ENCODE data around the gene GABRQ.
"Not testable (repeated sequence)": the region's sequence is repeated elsewhere in the genome, so short reads cannot be mapped to it uniquely, and the experiment has no call there.

Gene GABRQ

GRCh38 chrX:152663086-152663485 is 25.4 kb downstream of the GABRQ start:
- DNase-seq: no peak

- no peak for DNase-seq
Observed at GRCh38 chrX:152674135-152674534, 36.4 kb downstream of the GABRQ start.

GRCh38 chrX:152674652-152675051 is 37.0 kb downstream of the GABRQ start:
- not testable (repeated sequence) for DNase-seq

- not testable (repeated sequence) for DNase-seq
Observed at GRCh38 chrX:152681012-152681411, 43.3 kb downstream of the GABRQ start.

- not testable (repeated sequence) for DNase-seq
Observed at GRCh38 chrX:152697952-152698931, 60.5 kb downstream of the GABRQ start, which contains the start of gene MAGEA3. MAGEA3 (plus strand) TSS chrX:152698794; CDS start chrX:152700833, 2,039 bp downstream.

GRCh38 chrX:152700390-152700789 is 62.7 kb downstream of the GABRQ start:
- not testable (repeated sequence) for DNase-seq

- not testable (repeated sequence) for DNase-seq
Observed at GRCh38 chrX:152706500-152706899, 68.8 kb downstream of the GABRQ start.
